HepG2 (cell line): ENCODE measurements around the gene CCDC3.

Experiments
- CREM ChIP-seq, 2 experiments: sonication (generic) in 1 of 2; formaldehyde crosslinking in 1 of 2; IDR thresholded peaks; 2 replicates each; pipeline versions ENCODE4 v1.4.0 to v1.6.1; 2016 to 2020; ENCODE audit warnings: antibody characterized with exemption in 1 of 2, mild to moderate bottlenecking in 1 of 2, missing genetic modification reagents in 1 of 2
- MXI1 ChIP-seq: IDR thresholded peaks from 3 replicates; pipeline ENCODE4 v1.6.1; 2012; ENCODE audit warnings: low read depth, low read length, inconsistent platforms, borderline replicate concordance
- NR2C2 ChIP-seq: sonication (generic); formaldehyde crosslinking; IDR thresholded peaks from 2 replicates; pipeline ENCODE4 v1.4.0; 2020; ENCODE audit warnings: missing genetic modification reagents, mild to moderate bottlenecking, moderate library complexity, borderline replicate concordance
- POLR2A ChIP-seq, 2 experiments: IDR thresholded peaks; 2 replicates each; pipeline ENCODE4 v1.6.1; 2011; ENCODE audit warnings: low read depth in 2 of 2, low read length in 2 of 2, mild to moderate bottlenecking in 1 of 2, moderate library complexity in 1 of 2; ENCODE audit not compliant: insufficient read depth in 1 of 2
- SIN3A ChIP-seq: IDR thresholded peaks from 2 replicates; pipeline ENCODE4 v1.6.1; 2011; ENCODE audit warnings: low read depth, mild to moderate bottlenecking, control low read depth, low read length, borderline replicate concordance
- ZBTB20 ChIP-seq: sonication (generic); formaldehyde crosslinking; IDR thresholded peaks from 2 replicates; pipeline ENCODE4 v1.8.1; 2023; ENCODE audit warnings: missing genetic modification reagents, low read depth, mild to moderate bottlenecking, borderline replicate concordance
- ZNF777 ChIP-seq: sonication (generic); formaldehyde crosslinking; IDR thresholded peaks from 2 replicates; pipeline ENCODE4 v1.4.0; 2020; ENCODE audit warnings: missing genetic modification reagents
- TF ChIP-seq, protein P1 (sequence below): sonication (generic); formaldehyde crosslinking; IDR thresholded peaks from 2 replicates; pipeline ENCODE4 v1.5.0; 2020; ENCODE audit warnings: mild to moderate bottlenecking, missing genetic modification reagents, moderate library complexity

DNA sequence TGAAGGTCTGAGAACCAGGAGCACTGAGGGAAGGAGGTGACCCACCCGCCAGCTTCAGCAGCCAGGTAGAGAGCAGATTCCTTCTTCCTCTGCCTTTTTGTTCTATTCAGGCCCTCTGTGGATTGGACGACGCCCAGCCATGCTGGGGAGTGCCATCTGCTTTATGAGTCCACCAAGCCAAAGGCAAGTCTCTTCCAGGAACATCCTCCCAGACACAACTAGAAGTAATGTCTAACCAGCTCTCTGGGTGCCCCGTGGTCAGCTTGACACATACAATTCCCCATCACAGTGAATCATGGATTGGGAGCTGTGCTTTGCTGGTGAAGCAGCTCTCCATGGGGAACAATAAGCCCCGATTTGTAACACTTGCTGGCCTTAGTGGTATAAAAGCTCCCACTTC lies 125.2 kb downstream of the CCDC3 start:
- no peak for TF ChIP-seq POLR2A (IDR thresholded peaks at IDR 0.05; ENCODE audit: insufficient read depth in 1 of 2, low read depth in 2 of 2, low read length in 2 of 2)
- no peak for TF ChIP-seq ZNF777 (CRISPR knock-in tag)
- no peak for TF ChIP-seq CREM (IDR thresholded peaks at IDR 0.05)
- TF ChIP-seq CREM (CRISPR knock-in tag; IDR thresholded peaks at IDR 0.05) = no peak
- no peak for TF ChIP-seq ZBTB20 (CRISPR knock-in tag)
- no peak for TF ChIP-seq MXI1
- no peak for TF ChIP-seq NR2C2 (CRISPR knock-in tag)
- no peak for TF ChIP-seq SIN3A
- TF ChIP-seq, protein P1, sequence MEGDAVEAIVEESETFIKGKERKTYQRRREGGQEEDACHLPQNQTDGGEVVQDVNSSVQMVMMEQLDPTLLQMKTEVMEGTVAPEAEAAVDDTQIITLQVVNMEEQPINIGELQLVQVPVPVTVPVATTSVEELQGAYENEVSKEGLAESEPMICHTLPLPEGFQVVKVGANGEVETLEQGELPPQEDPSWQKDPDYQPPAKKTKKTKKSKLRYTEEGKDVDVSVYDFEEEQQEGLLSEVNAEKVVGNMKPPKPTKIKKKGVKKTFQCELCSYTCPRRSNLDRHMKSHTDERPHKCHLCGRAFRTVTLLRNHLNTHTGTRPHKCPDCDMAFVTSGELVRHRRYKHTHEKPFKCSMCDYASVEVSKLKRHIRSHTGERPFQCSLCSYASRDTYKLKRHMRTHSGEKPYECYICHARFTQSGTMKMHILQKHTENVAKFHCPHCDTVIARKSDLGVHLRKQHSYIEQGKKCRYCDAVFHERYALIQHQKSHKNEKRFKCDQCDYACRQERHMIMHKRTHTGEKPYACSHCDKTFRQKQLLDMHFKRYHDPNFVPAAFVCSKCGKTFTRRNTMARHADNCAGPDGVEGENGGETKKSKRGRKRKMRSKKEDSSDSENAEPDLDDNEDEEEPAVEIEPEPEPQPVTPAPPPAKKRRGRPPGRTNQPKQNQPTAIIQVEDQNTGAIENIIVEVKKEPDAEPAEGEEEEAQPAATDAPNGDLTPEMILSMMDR (CRISPR knock-in tag) = no peak
